Karpas-422 (cell line): ENCODE results near the gene DNAJB14. TPM values are rescaled to one million over a fixed set of nuclear protein-coding genes. Genes with fewer than 3 reads are reported as not detected.

Experiments
- DNase-seq: peaks from one replicate; pipeline ENCODE4 v3.0.0-alpha.2; 2015
- H2AFZ ChIP-seq: fragments of 200-600 bp; sonication (generic); 2 replicates; pipeline ENCODE4 v1.6.1; 2014; ENCODE audit warnings: antibody characterized with exemption, low read length, mixed read lengths
- H3K27ac ChIP-seq: fragments of 200-600 bp; sonication (generic); 2 replicates; pipeline ENCODE4 v1.5.1; 2014; ENCODE audit warnings: mild to moderate bottlenecking, low read length, moderate library complexity
- H3K27me3 ChIP-seq: fragments of 200-600 bp; sonication (generic); 2 replicates; pipeline ENCODE4 v1.6.1; 2014; ENCODE audit warnings: low read length, mixed read lengths
- H3K36me3 ChIP-seq: fragments of 200-600 bp; sonication (generic); 2 replicates; pipeline ENCODE4 v1.6.1; 2014; ENCODE audit warnings: low read length, mixed read lengths; ENCODE audit not compliant: insufficient read depth
- H3K4me1 ChIP-seq: fragments of 200-600 bp; sonication (generic); 2 replicates; pipeline ENCODE4 v1.6.1; 2014; ENCODE audit warnings: mild to moderate bottlenecking, low read length, mixed read lengths
- H3K4me2 ChIP-seq: fragments of 200-600 bp; sonication (generic); 2 replicates; pipeline ENCODE4 v1.6.1; 2014; ENCODE audit warnings: low read length, low read depth, mild to moderate bottlenecking; ENCODE audit not compliant: poor library complexity, severe bottlenecking
- H3K4me3 ChIP-seq: fragments of 200-600 bp; sonication (generic); 2 replicates; pipeline ENCODE4 v1.5.1; 2014; ENCODE audit warnings: mild to moderate bottlenecking, antibody characterized with exemption, low read length, mixed read lengths
- H3K79me2 ChIP-seq: fragments of 200-600 bp; sonication (generic); 2 replicates; pipeline ENCODE4 v1.6.1; 2014; ENCODE audit warnings: mild to moderate bottlenecking, low read length, mixed read lengths
- H3K9ac ChIP-seq: fragments of 200-600 bp; sonication (generic); 2 replicates; pipeline ENCODE4 v1.6.0; 2014; ENCODE audit warnings: low read length
- H3K9me2 ChIP-seq: fragments of 200-600 bp; sonication (generic), shearing (Covaris generic); replicated peaks from 2 replicates; pipeline ENCODE4 v1.6.0; 2014; ENCODE audit warnings: mild to moderate bottlenecking, low read length, moderate library complexity; ENCODE audit not compliant: insufficient read depth
- H3K9me3 ChIP-seq: fragments of 300-700, 200-600 bp; sonication (generic); 2 replicates; pipeline ENCODE4 v1.6.1; 2014; ENCODE audit warnings: low read length, mixed read lengths
- H4K20me1 ChIP-seq: fragments of 200-600 bp; sonication (generic); 2 replicates; pipeline ENCODE4 v1.6.1; 2014; ENCODE audit warnings: mild to moderate bottlenecking, antibody characterized with exemption, low read length, low read depth; ENCODE audit not compliant: insufficient read depth
- total RNA-seq: library from RNA; depleted of rRNA; stranded (reverse); fragments of >200 nt; shearing (Covaris generic); gene quantifications from 2 replicates; pipeline ENCODE4 v1.2.3, GENCODE V29; 2014; ENCODE audit warnings: low replicate concordance

The DNAJB14 gene
- total RNA-seq, 1 experiment from 2014 or later: 65.8 TPM

DNA sequence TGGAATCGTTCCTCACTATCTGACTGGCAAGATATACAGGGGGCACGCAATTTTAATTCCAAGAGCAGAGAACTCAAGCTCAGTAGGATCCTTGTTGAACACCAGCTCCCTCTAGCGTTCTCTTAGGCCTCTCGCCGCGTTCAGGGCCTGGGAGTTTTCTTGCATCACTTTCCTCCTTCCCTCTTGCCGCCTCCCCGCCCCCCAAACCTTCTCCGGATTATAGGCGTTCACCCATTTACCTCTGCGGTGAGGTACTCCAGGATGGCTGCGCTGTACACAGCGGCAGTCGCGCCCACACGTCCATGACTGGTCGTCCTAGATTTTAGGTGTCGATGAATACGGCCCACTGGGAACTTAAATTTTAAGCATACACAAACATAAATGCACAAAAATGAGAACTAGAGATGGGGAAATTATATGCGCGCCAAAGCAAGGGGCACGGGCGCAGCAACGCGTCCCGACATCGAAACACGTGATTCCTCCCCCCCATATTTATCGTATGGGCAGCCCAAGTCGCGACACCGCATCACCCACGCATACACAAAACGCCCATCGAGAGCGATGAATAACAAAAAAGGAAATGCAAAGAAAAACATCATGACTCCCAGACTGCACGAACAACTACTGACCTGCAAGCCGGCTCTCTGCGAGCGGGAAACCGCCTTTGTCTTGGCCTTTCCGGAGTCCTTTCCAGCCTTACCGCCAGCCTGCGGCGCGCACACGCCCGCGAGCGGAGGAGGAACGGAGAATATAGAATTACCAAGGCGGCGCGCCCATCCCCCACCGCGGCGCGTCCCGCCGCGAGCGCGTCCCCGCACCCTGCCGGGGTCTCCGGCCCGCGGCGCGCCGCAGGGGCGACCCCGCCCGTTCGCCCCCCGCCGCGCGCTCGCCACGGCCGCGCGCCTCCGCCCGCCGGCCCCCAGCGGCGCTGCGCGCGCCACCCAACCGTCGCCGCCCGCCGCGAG is 2.9 kb upstream of the DNAJB14 start:
- Histone ChIP-seq H2AFZ (no peak overlapping the region), H3K9me3 (no peaks in the 10 kb centered on the region), H3K4me1 (peaks cover 42% of the 10 kb centered on the region), H3K36me3 (peaks cover 22% of the 10 kb centered on the region), H4K20me1 (peaks cover 11% of the 10 kb centered on the region; the same call in 1 of the 2 replicates), H3K4me2 (peak overlapping the region; percentile 92), H3K79me2 (peaks cover 48% of the 10 kb centered on the region), H3K27ac (peak overlapping the region; percentile 88), H3K9ac (peak overlapping the region; percentile 98), H3K27me3 (no peaks in the 10 kb centered on the region), H3K9me2 (no peaks in the 10 kb centered on the region), H3K4me3 (peak overlapping the region; percentile 98)
- peak; percentile 97 for DNase-seq

DNA sequence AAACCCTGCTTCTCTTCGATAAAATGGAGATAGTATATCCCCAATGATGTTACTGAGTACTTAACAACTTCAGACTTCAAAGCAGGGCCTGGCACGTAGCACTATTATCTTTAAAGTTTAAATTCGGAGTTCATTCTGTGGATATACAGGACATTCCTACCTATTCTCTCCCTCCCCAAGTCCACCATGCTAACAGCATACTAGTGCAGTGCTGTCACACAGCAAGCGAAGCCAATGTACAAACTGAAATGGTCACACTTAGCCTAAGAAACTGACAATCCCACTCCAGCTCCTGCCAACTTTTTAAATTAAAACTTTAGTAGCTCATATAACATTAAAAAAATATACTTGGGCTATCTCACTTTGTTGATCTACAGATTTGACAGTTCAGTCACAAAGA is 1.2 kb upstream of the DNAJB14 start:
- peaks cover 65% of the 10 kb centered on the region for H3K79me2 ChIP-seq
- peak overlapping the region; percentile 98 for H3K4me3 ChIP-seq
- H3K4me2 ChIP-seq: peak overlapping the region; percentile 92

DNA sequence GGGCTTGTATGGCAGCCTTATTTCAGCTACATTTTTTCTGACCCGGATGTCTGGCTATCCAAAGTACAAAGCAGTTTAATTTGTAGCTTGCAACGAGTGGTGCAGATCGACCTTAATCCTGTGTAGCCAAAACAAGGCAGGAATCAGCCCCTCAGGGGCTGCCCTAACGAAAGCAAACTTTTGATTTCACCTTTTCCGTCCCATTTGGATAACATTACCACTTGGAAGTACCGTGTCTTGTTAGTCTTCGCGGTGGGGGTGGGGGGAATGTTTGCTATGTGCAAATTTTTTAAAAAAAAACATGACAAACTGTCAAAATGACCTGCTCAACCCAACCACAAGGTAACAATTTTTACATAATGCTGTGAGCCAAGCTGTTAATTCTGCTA is 766 bp upstream of the DNAJB14 start:
- H2AFZ ChIP-seq: no peak overlapping the region
- no peaks in the 10 kb centered on the region for H3K9me3 ChIP-seq
- no peaks in the 10 kb centered on the region for H3K27me3 ChIP-seq
- H4K20me1 ChIP-seq: peaks cover 11% of the 10 kb centered on the region; the same call in 1 of the 2 replicates
- H3K36me3 ChIP-seq: peaks cover 42% of the 10 kb centered on the region
- peak overlapping the region; percentile 98 for H3K4me3 ChIP-seq
- no peaks in the 10 kb centered on the region for H3K9me2 ChIP-seq
- H3K9ac ChIP-seq: peak overlapping the region; percentile 98
- peak overlapping the region; percentile 92 for H3K4me2 ChIP-seq
- peaks cover 56% of the 10 kb centered on the region for H3K4me1 ChIP-seq
- H3K79me2 ChIP-seq: peaks cover 69% of the 10 kb centered on the region
- H3K27ac ChIP-seq: peak overlapping the region; percentile 88
- no peak for DNase-seq

More for the DNA sequence above, 1.2 kb upstream of the DNAJB14 start:
- no peak overlapping the region for H2AFZ ChIP-seq
- peaks cover 56% of the 10 kb centered on the region for H3K4me1 ChIP-seq
- H3K9me2 ChIP-seq: no peaks in the 10 kb centered on the region
- peaks cover 11% of the 10 kb centered on the region; the same call in 1 of the 2 replicates for H4K20me1 ChIP-seq
- DNase-seq: peak; percentile 55
- peaks cover 37% of the 10 kb centered on the region for H3K36me3 ChIP-seq
- peak overlapping the region; percentile 98 for H3K9ac ChIP-seq
- peak overlapping the region; percentile 88 for H3K27ac ChIP-seq
- H3K9me3 ChIP-seq: no peaks in the 10 kb centered on the region
- no peaks in the 10 kb centered on the region for H3K27me3 ChIP-seq

DNA sequence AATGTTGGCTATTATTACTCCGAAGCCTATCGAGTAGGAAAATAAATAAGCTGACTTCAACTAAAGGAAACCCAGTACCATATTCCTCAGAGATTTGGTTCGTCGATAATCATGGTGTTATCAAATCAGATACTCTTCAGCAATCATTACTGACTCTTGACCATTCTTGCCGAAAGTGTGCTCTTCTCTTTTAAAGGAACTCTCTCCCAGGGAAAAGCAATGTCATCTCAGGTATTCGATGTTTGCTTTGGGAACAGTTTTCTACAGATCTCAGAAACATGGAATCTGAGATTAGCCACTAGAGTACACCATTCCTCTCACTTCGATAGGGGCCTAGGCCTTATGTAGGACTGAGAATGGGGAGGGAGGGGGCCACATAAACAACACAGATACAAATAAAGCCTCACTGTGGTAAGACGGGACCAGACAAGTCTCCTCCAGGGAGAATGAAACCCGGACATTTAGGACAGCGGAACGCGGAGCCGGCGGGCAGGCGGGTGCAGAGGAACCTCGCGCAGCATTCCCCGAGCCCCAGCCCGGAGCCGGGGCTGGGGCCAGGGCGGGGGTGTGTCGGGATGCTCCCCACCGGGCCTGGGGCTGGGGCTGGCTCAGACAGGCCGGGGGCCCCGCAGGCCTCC is 581 bp downstream of the DNAJB14 start:
- Histone ChIP-seq H3K27ac (peak overlapping the region; percentile 88), H3K9me3 (no peaks in the 10 kb centered on the region), H3K9ac (peak overlapping the region; percentile 98), H2AFZ (no peak overlapping the region), H3K9me2 (no peaks in the 10 kb centered on the region), H3K27me3 (no peaks in the 10 kb centered on the region), H3K36me3 (peaks cover 52% of the 10 kb centered on the region), H3K4me3 (peak overlapping the region; percentile 98), H3K4me1 (peaks cover 52% of the 10 kb centered on the region), H4K20me1 (peaks cover 11% of the 10 kb centered on the region), H3K79me2 (peaks cover 79% of the 10 kb centered on the region), H3K4me2 (peak overlapping the region; percentile 78)
- DNase-seq: peak; percentile 75

DNA sequence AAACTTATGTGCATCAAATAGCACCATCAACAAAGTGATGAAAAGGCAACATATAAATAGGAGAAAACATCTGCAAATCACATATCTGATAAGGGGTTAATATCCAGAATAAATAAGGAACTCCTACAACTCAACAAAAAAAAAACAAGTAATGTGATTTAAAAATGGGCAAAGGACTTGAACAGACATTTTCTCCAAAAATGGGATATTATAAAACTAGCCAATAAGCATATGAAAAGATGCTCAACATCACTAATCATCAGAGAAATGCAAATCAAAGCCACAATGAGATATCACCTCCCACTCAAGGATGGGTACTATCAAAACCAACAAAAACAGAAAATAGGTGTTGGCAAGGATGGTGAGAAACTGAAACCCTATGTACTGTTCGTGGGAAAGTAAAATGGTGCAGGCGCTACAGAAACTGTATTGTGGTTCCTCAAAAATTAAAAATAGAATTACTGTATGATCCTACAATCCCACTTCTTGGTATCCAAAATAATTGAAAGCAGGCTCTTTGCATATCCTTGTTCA is 2.4 kb downstream of the DNAJB14 start:
- H3K27ac ChIP-seq: no peak overlapping the region
- H3K36me3 ChIP-seq: peaks cover 56% of the 10 kb centered on the region
- H3K4me3 ChIP-seq: no peak overlapping the region

DNA sequence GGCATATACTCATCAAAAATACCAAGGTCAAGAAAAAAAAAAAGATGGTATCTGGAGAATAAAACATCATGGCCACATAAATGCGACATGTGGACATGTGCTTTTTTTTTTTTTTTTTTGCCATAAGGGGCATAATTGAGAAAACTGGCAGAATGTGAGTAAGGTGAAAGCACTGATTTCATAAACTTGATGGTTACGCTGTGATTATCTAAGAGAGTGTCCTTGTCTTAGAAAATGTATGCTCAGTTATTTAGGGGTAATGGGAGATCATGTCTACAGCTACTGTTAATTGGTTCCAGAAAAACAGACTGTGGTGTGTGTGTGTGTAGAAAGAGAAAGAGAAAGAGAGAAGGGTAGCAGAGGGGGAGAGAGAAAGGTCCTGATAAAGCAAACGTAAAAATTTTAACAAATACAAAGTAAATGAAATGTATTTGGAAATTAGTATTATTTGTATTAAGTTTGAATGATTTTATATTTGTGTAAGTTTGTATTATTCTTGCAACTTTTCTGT is 8.1 kb downstream of the DNAJB14 start:
- peaks cover 7% of the 10 kb centered on the region for H3K4me1 ChIP-seq
- H2AFZ ChIP-seq: no peak overlapping the region
- no peaks in the 10 kb centered on the region for H3K9me2 ChIP-seq
- H3K27me3 ChIP-seq: no peaks in the 10 kb centered on the region
- peaks cover 36% of the 10 kb centered on the region for H3K36me3 ChIP-seq
- no peak overlapping the region for H3K27ac ChIP-seq
- no peak overlapping the region for H3K4me3 ChIP-seq
- no peaks in the 10 kb centered on the region; the same call in 1 of the 2 replicates for H4K20me1 ChIP-seq
- peaks cover 95% of the 10 kb centered on the region for H3K79me2 ChIP-seq
- H3K9ac ChIP-seq: no peak overlapping the region
- no peaks in the 10 kb centered on the region for H3K9me3 ChIP-seq
- DNase-seq: no peak
- H3K4me2 ChIP-seq: no peak overlapping the region

More for the DNA sequence above, 2.4 kb downstream of the DNAJB14 start:
- Histone ChIP-seq H4K20me1 (peaks cover 11% of the 10 kb centered on the region), H3K4me1 (peaks cover 51% of the 10 kb centered on the region), H3K4me2 (peak overlapping the region; percentile 1), H3K27me3 (no peaks in the 10 kb centered on the region), H2AFZ (no peak overlapping the region), H3K79me2 (peaks cover 86% of the 10 kb centered on the region), H3K9me2 (no peaks in the 10 kb centered on the region), H3K9me3 (no peaks in the 10 kb centered on the region), H3K9ac (no peak overlapping the region)
- DNase-seq: no peak

DNA sequence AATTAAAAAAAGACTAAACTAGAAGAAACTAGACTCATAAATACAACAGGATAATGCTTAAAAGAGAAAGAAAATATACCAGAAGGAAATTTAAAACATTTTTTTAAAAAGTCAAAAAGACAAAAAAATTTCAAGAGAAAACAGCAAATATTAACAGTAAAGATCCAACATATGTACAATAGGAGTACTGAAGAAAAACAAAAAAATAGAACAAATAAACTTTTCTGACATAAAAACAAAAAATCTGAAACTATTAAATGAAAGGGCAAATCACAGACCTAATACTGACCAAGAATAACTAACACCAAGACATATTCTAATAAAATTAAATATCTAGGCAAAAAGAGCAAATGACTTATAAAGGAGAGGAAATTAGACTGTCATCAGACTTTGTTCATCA is 11.5 kb downstream of the DNAJB14 start:
- no peak overlapping the region for H3K27ac ChIP-seq
- no peaks in the 10 kb centered on the region for H4K20me1 ChIP-seq
- no peaks in the 10 kb centered on the region for H3K27me3 ChIP-seq
- H3K79me2 ChIP-seq: peaks cover 96% of the 10 kb centered on the region
- H3K9ac ChIP-seq: no peak overlapping the region
- no peak overlapping the region for H3K4me3 ChIP-seq
- no peak for DNase-seq
- H3K4me2 ChIP-seq: no peak overlapping the region
- no peaks in the 10 kb centered on the region for H3K9me2 ChIP-seq
- H2AFZ ChIP-seq: no peak overlapping the region
- H3K9me3 ChIP-seq: no peaks in the 10 kb centered on the region
- H3K4me1 ChIP-seq: no peaks in the 10 kb centered on the region
- peaks cover 30% of the 10 kb centered on the region for H3K36me3 ChIP-seq

DNA sequence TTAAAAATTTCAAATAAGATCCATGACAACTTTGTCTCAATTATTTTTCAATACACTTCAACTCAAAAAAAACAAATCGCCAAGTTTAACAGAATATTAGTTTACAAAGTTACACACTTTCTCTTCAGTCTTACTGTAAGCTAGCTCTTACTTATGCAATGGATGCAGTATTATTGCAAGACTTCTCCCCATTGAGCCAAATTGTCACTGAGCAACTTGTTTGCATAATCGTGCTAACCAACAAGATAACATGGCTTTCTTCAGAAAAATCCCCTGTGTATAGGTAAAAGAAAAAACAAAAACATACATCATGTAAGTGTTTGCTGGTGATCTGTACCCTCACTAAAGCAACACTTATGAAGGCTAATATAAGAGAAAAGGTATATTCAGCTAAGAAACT is 18.9 kb downstream of the DNAJB14 start:
- Histone ChIP-seq H3K4me2 (no peak overlapping the region), H3K4me3 (no peak overlapping the region), H3K4me1 (no peaks in the 10 kb centered on the region), H2AFZ (no peak overlapping the region), H3K9me2 (no peaks in the 10 kb centered on the region), H3K9ac (no peak overlapping the region), H3K27ac (no peak overlapping the region), H3K27me3 (no peaks in the 10 kb centered on the region), H3K36me3 (peaks cover 67% of the 10 kb centered on the region), H3K9me3 (no peaks in the 10 kb centered on the region), H3K79me2 (peaks cover 97% of the 10 kb centered on the region), H4K20me1 (no peaks in the 10 kb centered on the region)
- DNase-seq: no peak
